HUES48 (cell line): ENCODE results near the gene FAM13A.
"Not testable (repeated sequence)": the region's sequence is repeated elsewhere in the genome, so short reads cannot be mapped to it uniquely, and the experiment has no call there.

Experiments used
- H3K27ac ChIP-seq: one replicate; pipeline ENCODE4 v1.7.0; 2013; ENCODE audit warnings: low read depth, low read length, inconsistent platforms
- H3K27me3 ChIP-seq: 2 replicates; pipeline ENCODE4 v1.6.1; 2013; ENCODE audit warnings: mild to moderate bottlenecking, low read length; ENCODE audit not compliant: control insufficient read depth, insufficient read depth
- H3K36me3 ChIP-seq: 2 replicates; pipeline ENCODE4 v1.6.1; 2013; ENCODE audit warnings: low read length; ENCODE audit not compliant: control insufficient read depth, insufficient read depth
- H3K4me1 ChIP-seq: 2 replicates; pipeline ENCODE4 v1.6.1; 2013; ENCODE audit warnings: mild to moderate bottlenecking, low read length; ENCODE audit not compliant: control insufficient read depth, insufficient read depth
- H3K4me3 ChIP-seq: 2 replicates; pipeline ENCODE4 v1.5.1; 2013; ENCODE audit warnings: mild to moderate bottlenecking, low read depth, low read length
- H3K9ac ChIP-seq: 2 replicates; pipeline ENCODE4 v1.6.1; 2013; ENCODE audit warnings: mild to moderate bottlenecking, low read depth, low read length, moderate library complexity
- H3K9me3 ChIP-seq: 2 replicates; pipeline ENCODE4 v1.6.1; 2013; ENCODE audit warnings: low read length; ENCODE audit not compliant: control insufficient read depth, insufficient read depth

FAM13A gene

GRCh38 chr4:88937081-88937480 is 119.9 kb downstream of the FAM13A start:
- H3K36me3 ChIP-seq, result no peaks in the 10 kb centered on the region
- H3K27ac ChIP-seq, result no peak overlapping the region
- no peak overlapping the region for H3K4me3 ChIP-seq
- H3K9ac ChIP-seq, result no peak overlapping the region
- H3K9me3 ChIP-seq, result no peaks in the 10 kb centered on the region
- H3K4me1 ChIP-seq, result peaks cover 16% of the 10 kb centered on the region; the same call in 1 of the 2 replicates
- no peaks in the 10 kb centered on the region for H3K27me3 ChIP-seq

GRCh38 chr4:88933414-88934160 is 123.4 kb downstream of the FAM13A start:
- no peaks in the 10 kb centered on the region for H3K27me3 ChIP-seq
- no peak overlapping the region for H3K4me3 ChIP-seq
- H3K9ac ChIP-seq, result no peak overlapping the region
- H3K36me3 ChIP-seq, result no peaks in the 10 kb centered on the region
- no peak overlapping the region for H3K27ac ChIP-seq
- peaks cover 6% of the 10 kb centered on the region; the same call in 1 of the 2 replicates for H3K4me1 ChIP-seq
- H3K9me3 ChIP-seq, result no peaks in the 10 kb centered on the region

GRCh38 chr4:88928852-88929251 is 128.1 kb downstream of the FAM13A start:
- H3K4me3 ChIP-seq, result no peak overlapping the region
- H3K9me3 ChIP-seq, result no peaks in the 10 kb centered on the region
- no peaks in the 10 kb centered on the region for H3K27me3 ChIP-seq
- H3K4me1 ChIP-seq, result no peaks in the 10 kb centered on the region
- H3K27ac ChIP-seq, result no peak overlapping the region
- H3K9ac ChIP-seq, result no peak overlapping the region
- H3K36me3 ChIP-seq, result no peaks in the 10 kb centered on the region

GRCh38 chr4:88927420-88927819 is 129.6 kb downstream of the FAM13A start:
- no peak overlapping the region for H3K9ac ChIP-seq
- no peaks in the 10 kb centered on the region for H3K27me3 ChIP-seq

GRCh38 chr4:88919056-88919455 is 137.9 kb downstream of the FAM13A start:
- Histone ChIP-seq H3K9ac (no peak overlapping the region), H3K4me3 (no peak overlapping the region), H3K27me3 (no peaks in the 10 kb centered on the region), H3K36me3 (no peaks in the 10 kb centered on the region), H3K4me1 (no peaks in the 10 kb centered on the region), H3K27ac (no peak overlapping the region), H3K9me3 (peaks cover 15% of the 10 kb centered on the region)

More at GRCh38 chr4:88927420-88927819, 129.6 kb downstream of the FAM13A start:
- Histone ChIP-seq H3K4me1 (no peaks in the 10 kb centered on the region), H3K27ac (no peak overlapping the region), H3K36me3 (no peaks in the 10 kb centered on the region), H3K4me3 (no peak overlapping the region), H3K9me3 (no peaks in the 10 kb centered on the region)

- H3K27ac ChIP-seq, H3K9ac ChIP-seq, H3K27me3 ChIP-seq, H3K9me3 ChIP-seq, H3K4me3 ChIP-seq, H3K36me3 ChIP-seq, H3K4me1 ChIP-seq: not testable (repeated sequence)
Measured at GRCh38 chr4:88913181-88913580, 143.8 kb downstream of the FAM13A start.

GRCh38 chr4:88911246-88912212 is 145.5 kb downstream of the FAM13A start:
- H3K27me3 ChIP-seq, result no peaks in the 10 kb centered on the region
- H3K4me1 ChIP-seq, result no peaks in the 10 kb centered on the region
- no peaks in the 10 kb centered on the region for H3K9me3 ChIP-seq
- no peak overlapping the region for H3K4me3 ChIP-seq
- no peak overlapping the region for H3K9ac ChIP-seq
- no peaks in the 10 kb centered on the region for H3K36me3 ChIP-seq
- no peak overlapping the region for H3K27ac ChIP-seq

- H3K27me3 ChIP-seq, result no peaks in the 10 kb centered on the region
- H3K4me3 ChIP-seq, result no peak overlapping the region
- H3K9ac ChIP-seq, result no peak overlapping the region
Measured at GRCh38 chr4:88910101-88910500, 146.9 kb downstream of the FAM13A start.

GRCh38 chr4:88908521-88908920 is 148.5 kb downstream of the FAM13A start:
- H3K9ac ChIP-seq, result no peak overlapping the region
- H3K9me3 ChIP-seq, result no peaks in the 10 kb centered on the region
- H3K4me1 ChIP-seq, result no peaks in the 10 kb centered on the region
- 0 out of 2 replicates have a peak, but pooled peaks cover 3% of the 10 kb centered on the region for H3K36me3 ChIP-seq
- H3K27me3 ChIP-seq, result no peaks in the 10 kb centered on the region
- no peak overlapping the region for H3K4me3 ChIP-seq
- H3K27ac ChIP-seq, result no peak overlapping the region

More at GRCh38 chr4:88910101-88910500, 146.9 kb downstream of the FAM13A start:
- Histone ChIP-seq H3K36me3 (0 out of 2 replicates have a peak, but pooled peaks cover 3% of the 10 kb centered on the region), H3K27ac (no peak overlapping the region), H3K9me3 (no peaks in the 10 kb centered on the region), H3K4me1 (no peaks in the 10 kb centered on the region)

GRCh38 chr4:88908003-88908402 is 149.0 kb downstream of the FAM13A start:
- Histone ChIP-seq H3K4me1 (no peaks in the 10 kb centered on the region), H3K9me3 (no peaks in the 10 kb centered on the region), H3K4me3 (no peak overlapping the region), H3K27me3 (no peaks in the 10 kb centered on the region), H3K27ac (no peak overlapping the region), H3K9ac (no peak overlapping the region), H3K36me3 (0 out of 2 replicates have a peak, but pooled peaks cover 3% of the 10 kb centered on the region)

- Histone ChIP-seq H3K36me3 (0 out of 2 replicates have a peak, but pooled peaks cover 3% of the 10 kb centered on the region), H3K4me3 (no peak overlapping the region), H3K9me3 (no peaks in the 10 kb centered on the region)
Measured at GRCh38 chr4:88907478-88907877, 149.5 kb downstream of the FAM13A start.

More at GRCh38 chr4:88907478-88907877, 149.5 kb downstream of the FAM13A start:
- no peak overlapping the region for H3K9ac ChIP-seq
- H3K27me3 ChIP-seq, result no peaks in the 10 kb centered on the region
- H3K4me1 ChIP-seq, result no peaks in the 10 kb centered on the region
- H3K27ac ChIP-seq, result no peak overlapping the region
